Stimulated activated CD4-positive, alpha-beta T cell treated with anti-CD3 and anti-CD28 coated beads, Interleukin-15, amount 100 ng/mL, for 24 hours (primary cell): ENCODE measurements around the gene RUNX2.

Experiments
- DNase-seq: peaks from one replicate; pipeline ENCODE4 v3.0.0-alpha.2; 2020

The RUNX2 gene

DNA sequence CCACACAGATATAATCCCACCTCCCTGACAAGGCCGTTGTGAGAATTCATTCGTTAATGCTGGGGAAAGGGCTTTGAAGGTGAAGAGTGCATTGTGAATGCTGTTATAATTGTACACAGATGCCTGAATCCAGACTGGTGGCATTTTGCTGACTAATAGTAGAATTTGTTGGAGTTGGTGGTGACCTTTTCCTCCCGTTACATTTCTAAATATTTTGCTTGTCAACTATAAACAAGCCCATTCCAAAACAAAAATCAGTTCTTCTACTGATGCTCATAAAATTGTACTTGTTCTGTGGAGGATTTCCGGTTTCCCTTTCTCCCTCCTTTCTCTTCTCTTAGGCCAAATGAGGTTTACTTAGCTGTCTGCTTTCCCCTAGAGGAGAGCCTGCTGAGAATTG, 302.7 kb downstream of the RUNX2 start:
- no peak for DNase-seq

DNA sequence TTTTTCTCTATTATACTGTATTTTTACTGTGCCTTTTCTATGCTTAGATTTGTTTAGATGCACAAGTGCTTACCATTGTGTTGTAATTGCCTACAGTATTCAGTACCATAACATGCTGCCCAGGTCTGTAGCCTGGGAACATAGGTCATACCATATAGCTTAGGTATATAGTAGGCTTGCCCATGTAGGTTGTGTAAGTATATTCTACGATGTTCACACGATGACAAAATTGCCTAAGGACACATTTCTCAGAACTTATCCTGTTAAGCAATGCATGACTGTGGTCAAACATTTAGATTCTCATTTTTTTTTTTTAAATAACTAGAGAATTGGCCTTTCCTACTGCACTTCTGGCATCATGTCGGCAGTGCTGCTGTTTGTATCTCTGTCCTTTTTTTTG, 303.3 kb downstream of the RUNX2 start:
- no peak for DNase-seq

DNA sequence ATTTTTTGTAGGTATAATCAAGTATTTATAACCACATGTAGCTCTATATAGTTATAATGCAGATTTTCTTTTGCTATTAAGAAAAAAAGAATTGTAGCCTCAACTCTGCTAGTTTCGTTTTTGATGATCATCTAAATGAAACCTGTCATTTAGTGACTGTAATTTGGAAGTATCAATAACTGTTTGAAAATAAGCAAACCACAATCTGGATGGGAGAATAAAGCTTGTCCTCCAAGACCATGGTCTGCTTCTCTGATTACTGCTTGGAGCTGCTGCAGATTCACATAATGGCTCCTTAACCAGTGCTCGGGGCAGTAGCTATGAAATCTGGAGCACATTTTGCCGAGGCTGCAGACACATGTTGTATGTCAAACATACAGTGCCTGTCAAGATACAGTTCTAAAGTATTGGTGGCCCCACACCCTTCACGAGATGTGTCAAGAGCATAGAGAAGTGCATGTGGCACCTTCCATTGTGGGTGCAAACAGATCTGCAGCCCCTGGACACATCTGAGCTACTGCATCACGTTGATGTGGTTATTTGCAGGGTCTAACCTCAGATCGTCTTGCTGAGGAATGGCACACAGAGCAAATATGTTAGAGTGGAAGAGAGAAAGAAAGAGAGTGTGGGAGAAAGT, 305.3 kb downstream of the RUNX2 start:
- no peak for DNase-seq

DNA sequence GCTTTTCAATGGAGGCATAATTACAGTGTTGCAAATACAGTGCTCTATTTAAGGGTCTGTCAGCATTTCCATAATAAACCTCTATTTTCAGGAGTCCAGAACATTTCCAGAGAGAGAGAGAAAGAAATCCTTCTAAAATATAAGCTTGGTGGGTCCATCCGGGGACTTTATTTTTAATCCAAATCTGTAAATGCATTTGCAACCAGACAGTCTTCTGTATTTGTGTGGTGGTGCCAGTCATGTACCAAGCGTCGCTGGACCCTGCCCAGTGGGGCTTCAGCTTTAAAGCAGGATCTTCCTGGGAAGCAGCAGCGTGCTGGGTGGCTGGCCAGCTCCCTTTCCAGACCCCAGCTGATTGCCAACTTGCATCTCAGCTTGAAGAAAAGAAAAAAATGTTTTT, 306.1 kb downstream of the RUNX2 start:
- DNase-seq, result no peak

DNA sequence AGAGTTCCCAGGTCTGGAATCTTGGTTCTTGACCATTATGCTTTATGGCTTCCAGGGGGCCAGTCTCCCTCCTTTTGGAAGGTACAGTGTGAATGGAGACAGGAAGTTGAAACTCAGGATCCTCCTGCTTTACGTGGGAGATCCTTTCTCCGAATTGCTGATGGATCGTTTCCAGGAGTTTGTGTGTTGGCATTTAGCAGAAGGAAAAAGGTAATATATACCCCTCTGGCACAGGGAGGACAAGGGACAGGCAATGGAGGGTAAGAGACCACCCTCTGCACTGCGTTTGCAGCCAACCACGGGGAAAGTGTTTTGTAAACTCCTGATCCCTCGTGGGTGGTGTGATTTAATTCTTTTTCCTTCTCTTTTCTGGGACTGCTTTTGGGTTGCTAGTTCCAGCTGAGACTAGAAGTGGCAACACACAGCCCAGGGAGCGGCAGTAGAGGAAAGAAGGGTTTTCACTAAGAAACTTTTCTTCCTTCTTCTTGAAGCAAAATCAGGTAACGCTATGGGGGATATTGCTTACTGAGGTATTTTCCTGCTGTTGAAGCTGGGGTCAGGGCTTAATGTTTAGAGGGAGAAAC, 307.2 kb downstream of the RUNX2 start:
- DNase-seq, result no peak

DNA sequence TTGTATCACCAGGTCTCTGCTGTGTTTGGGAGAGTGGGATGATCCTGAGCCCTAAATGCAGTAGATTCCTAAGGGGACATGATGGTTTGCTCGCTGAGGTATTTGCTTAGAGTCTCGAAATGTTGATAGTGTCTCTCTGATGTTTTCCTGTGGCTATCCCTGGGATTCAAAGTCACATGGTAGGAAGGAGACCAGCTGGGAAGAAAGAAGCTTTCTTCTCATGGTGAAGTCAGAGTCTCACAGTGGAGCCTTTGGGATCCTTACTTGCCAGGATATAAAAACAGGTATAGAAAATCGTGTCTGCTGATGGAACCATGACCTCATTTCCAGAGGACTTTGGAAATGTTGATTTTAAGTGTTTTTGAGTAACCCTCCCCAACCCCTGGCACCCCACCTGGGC, 308.9 kb downstream of the RUNX2 start:
- no peak for DNase-seq

DNA sequence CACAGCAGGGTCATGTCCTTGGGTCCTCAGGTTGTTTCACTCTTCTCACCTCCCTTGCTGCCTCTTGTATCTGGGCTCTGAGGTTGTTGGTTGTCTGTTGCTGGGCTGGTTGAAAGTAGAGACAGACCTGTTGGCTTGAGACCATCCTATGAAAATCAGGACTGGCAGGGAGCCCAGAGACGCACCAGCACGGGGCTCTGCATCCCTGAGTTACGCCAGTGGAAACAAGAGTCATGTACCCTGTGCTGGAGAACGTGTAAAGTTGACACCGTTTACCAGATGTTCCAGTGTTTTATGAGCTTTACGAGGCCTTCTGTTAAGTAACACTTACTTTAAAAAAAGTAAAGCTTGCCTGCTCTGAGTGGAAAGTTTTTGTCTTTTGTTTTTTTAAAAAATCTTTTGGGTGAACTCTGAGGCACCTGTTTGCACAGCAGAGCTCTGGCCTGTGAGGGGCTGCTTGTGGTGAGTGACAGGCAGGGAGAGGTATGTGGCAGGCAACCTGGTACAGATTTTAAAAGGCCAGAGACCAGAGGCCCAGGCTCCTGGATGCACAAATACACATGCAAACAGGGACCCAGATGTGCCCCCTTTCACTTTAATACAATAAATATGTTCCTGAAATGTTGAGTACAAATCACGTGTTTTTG, 309.6 kb downstream of the RUNX2 start:
- DNase-seq, result no peak

DNA sequence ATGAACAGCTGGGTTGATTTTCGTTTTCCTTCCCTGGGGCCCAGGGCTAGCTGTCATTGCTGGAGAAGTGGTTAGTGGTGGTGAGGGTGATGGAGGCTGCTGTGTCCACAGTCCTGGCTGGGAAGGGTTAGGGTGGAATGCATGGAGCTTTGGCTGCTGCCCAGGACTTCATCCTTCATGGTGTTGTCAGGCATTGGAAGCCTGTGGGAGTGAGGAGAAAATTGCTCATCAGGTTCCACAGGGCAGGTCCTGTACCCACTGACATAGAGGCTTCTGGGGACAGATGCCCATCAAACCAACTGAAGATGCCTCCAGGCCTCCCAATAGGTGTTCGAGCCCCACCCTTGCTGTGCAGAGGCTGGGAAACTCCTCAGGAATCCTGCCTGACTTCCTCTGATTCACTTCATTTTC, 312.0 kb downstream of the RUNX2 start:
- DNase-seq, result no peak

DNA sequence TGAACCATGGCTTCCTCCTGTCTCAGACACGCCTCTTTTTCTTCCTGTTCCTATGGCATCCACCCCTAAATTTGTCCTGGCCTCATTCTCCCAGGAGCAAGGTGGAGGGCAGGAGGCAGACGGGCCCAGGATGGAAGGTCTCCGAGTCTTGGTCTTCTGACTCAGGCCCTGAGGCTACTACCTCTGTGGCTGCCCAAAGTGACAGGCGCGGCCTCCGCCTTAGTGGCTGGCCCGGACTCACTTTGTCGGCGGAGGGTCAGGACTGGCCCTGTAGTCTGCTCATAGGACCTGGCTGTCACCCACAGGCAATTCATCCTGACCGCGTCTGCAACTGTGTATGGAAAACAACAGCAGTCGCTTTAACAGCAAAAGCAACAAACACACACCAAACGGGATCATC, 312.7 kb downstream of the RUNX2 start:
- no peak for DNase-seq

DNA sequence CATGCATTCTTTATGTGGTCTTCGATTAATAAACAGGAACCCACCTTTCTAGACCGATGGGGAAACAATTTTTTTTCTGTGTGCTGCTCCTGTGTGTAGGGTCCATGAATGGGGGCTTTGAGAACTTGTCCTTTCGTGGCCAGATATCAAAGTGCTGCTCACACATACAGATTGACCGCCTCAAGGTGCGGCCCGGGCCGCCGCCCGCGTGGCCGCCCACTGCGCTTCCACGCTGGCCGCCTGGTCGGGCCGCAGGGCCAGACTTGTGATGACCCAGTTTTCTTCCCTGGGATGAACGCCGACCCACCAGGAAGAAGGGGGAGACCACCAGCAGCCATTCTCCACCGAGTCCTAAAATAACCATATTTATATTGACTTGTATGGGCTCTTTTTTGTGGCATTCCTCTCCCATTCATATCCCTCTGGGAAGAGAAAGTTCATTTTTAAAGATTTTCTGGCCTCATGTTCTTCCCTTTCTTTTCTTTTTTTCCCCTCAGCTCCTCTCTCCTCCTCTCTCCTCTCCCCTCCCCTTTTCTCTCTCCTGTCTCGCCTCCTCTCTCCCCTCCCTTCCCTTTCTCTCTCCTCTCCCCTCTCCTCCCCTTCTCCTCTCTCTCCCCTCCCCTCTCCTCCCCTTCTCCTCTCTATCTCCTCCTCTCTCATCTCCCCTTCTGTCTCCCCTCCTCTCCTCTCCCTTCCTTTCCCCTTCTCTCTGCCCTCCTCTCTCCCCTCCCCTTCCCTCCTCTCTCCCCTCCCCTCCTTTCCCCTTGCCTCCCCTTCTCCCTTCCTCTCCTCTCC, 314.4 kb downstream of the RUNX2 start:
- DNase-seq, result no peak

DNA sequence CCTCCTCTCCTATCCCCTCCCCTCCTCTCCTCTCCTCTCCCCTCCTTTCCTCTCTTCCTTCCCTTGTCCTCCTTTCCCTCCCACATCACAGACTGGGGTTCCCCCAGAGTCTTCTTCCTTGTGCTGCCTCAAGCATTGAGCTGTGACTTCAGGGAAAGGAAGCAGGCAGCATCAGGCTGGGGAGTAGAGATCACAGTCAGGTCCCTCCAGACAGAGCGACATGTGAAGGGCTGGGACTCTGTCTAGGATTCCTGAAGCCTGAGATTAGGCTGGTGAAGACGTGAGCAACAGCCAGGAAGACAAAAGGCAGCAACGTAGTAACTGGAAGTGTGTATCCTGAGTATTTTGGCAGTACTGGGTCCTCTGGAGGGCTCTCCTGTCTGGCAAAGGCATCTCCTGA, 315.0 kb downstream of the RUNX2 start:
- no peak for DNase-seq

DNA sequence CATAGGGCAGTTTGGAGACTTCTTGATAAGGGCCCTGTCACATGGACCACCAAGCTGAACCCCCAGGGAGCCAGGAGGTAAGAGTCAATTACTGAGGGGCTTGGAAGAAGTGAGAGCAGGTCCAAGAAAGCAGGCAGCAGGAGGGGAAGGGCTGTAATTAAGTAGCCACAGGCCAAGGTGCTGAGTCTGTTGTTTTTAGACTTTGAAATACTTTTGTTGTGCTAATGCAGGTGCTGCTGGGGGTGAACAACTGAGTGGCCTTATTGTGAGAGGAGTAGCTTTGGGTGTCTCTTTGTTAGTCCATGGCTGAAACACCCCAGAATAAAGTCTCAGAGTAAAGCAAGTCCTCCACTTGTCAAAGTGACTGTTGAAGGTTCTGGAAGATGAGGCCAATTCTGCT, 316.6 kb downstream of the RUNX2 start:
- DNase-seq, result no peak

DNA sequence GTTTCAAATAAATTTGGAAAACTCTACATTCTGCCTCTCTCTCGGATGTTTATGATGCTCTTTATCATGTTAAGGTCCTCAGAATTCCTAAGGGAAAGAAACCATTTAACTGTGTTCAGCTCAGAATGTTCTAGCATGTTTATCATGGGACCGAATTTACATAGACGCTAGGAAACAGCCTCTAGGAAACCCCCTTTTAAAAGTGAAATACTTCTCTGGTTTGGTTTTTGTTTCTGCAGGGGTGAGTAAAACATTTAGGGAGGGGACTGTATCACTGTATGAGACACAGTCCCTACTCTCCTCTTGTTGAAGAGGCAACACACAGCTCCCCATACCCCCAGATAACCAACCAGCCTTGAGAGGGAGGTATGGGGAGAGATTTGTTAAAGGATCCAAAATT, 317.2 kb downstream of the RUNX2 start:
- DNase-seq, result no peak

DNA sequence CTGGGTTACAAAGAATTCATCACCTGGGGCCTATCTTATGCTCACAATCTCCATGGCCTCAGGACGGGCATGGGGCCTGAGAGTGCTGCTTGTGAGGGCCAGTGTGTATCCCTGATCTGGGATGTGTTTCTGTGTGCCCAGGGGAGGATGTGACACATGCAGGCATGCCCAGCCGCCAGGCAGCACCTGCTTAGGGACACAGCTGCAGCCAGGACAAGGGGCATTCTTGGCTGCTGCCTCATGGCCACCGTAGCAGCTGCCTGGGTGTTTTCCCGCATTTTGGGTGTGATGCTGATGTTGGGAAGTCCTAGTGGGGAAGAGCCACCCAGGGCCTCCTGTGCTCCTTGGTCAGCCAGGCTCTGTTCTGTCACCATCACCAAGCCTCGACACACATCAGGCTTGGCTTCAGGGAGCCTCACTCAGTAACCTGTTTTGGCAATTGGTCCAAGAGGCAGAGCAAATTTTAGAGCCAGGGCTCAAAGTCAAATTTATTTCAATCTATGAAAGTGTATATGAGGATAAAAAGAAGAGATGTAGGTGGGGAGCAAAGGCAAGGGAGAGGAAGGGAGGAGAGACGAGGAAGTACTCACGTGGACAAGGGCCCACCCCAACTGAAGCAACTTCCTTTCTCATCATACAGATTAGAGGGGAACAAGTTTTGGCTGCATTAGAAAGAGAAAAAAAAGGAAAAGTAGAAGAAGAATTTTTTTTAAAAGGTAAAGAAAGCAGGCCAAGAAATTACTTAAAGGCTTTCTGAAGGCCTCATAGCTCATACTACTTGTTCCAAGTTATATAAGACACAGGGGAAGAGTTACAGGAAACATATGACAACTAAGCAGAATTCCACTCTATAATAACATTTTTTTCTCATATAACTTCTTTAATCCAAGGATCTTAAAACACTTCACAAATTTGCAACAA, 319.5 kb downstream of the RUNX2 start:
- DNase-seq, result no peak

DNA sequence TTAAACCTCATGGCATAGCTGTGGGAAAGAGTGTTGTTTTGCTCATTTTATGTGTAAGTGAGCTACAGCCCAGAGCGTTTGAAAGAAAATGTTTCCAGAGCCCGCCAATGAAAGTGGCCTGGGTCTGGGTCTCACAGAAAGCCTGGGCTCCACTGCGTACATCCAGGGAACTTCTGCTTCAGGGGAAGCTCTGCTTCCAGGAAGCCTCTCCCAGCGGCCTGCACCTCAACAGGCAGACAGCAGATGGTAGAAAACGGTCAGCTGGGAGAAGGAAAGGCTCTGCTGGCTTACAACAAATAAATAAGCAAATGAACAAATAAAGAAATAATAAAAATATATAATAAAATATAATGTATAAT, 320.1 kb downstream of the RUNX2 start:
- DNase-seq, result no peak

DNA sequence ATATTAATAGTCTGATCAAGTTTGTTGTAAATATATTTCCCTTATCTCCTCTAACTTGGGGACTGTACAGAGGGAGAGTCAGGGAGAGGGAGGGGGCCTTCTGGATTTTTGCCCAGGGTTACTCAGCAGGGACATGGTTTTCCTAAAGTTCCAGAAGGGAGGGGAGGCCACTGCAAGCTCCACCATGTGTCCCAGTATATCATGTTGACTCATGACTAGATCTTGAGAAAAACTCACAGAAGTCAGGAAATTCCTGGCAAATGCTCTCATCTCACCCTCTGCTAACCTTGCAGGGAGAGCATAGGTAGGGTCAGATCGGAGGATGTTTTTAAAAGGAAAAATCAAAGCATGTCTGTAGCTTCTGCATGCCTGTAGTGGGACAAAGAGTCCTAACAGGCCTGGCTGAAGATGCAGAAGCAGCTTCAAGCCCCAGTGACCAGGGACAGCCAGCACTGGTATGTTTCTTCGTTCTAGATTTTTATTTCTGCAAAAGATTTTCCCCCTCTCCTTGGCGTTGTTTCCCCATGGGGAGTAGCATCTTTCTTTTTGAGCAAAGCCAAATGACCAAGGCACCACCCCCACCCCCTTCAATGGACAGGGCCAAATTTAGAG, 322.5 kb downstream of the RUNX2 start:
- DNase-seq, result no peak

DNA sequence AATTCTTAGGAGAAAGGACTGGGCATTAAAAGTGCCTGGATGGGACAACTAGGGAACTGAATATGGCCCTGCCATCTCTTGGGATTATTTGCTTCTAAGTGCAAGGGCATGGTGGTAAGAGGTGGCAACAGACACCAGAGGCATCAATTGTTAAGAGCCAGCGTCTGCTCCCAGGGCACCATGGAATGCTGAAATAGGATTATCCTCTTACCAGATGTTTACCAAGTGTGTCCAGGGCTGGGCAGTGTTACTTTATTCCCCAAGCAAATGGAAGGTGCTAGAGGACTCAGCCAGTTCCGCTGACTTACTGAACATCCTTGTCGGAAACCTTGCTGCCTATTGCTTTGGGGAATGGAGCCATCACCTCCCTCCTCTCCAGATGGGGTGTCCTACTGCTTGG, 323.2 kb downstream of the RUNX2 start:
- DNase-seq, result no peak

DNA sequence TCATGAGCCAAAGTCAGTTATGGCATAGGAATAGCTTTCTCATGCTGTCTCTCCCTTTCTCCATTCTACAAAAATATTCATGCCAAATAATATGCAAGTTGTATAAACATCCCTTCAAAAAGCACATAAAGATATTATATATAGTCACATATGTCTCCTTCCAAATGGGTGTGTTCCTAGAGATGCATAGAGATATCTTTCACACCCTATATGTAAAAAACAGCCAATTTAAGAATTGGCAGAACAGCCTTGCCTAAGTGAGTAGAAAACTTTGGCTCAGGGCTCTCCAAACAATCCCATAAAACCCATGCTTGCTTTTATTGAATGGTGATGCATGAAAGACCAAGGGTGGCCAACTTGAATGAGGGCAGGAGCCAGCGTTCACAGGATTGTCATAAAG, 324.3 kb downstream of the RUNX2 start:
- DNase-seq, result no peak

DNA sequence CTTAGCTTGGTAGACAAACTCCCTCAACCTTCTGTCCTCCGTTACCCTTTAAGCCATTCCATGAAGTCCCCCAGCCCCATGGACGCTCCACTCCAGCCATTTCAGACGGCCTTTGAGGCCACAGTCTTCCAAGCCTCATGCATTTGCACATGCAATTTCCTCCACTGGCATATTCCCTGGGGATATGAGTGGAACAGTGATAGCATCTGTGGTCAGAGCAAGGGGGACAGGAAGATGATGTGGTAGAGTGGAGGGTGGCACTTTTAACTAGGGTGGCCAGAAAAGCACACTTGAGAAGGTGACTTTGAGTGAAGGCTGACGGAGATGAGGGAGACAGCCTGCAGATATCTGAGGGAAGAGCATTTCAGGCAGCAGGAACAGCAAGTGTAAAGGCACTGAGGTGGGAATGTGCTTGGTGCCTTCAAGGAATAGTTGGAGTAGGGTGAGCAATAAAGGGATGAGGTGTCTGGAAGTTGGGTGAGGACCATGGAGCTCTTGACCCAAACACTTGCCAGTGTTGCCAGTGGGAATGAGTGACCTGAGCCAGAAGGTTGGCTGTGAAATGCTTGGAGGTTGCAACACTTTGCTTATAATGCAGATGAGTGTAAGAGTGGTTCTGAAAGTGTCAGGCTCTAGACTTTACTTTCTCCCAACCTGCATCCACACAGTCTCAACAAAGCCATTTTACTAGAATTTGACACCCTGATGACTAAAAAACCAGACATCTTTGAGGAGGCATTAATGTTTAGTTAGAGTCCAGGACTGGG, 325.2 kb downstream of the RUNX2 start:
- no peak for DNase-seq

DNA sequence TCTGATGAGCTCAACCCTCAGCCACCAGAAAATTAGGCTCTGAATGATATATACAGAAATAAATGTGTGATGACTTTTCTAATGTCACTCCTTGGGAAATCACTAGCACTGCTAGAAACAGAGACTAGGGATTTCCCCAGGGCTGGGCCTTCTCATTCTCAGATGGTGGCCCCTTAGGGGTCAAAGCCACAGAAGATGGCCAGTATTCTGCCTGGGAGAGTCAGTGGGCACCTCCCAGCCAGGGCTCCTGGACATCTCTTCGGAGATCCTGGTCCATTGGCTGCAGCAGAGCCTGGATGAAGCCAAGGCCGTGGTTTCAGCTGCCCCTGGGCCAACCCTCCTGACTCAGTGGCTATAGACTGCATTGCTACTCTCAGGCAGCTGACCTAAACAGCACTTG, 326.5 kb downstream of the RUNX2 start:
- DNase-seq, result no peak

DNA sequence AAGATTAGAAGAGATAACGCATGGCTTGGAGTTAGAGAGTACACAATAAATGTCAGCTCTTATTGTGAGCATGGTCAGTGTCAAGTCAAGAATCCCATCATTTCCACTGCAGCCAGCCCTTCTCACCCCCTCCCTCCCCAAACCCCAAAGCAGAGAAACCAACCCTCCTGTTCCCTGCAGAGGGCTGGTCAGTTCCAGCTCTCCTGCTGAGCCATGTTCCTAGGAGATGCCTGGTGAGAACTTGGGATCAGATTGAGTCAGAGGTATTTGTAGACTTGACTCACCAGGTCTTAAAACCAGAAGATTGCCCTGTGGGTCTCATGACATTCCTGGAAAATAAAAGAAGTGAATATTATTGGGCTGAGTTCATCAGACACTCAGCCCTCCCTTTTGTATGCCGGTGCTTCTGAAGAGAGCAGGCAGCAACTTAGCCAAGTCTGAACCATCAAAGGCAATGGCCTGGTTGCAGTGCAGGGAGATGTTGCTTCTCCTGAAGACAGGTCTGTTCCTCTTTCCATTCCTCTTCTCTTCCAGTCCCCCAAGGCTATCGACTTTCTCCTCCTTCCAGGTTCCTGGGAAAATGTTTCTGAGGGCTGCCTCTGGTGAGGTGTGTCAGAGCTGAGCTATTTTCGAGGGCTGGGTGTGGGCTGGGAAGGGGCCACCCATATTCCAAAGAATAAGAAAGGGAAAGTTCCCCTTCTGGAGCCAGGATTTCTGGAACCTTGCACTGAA, 327.8 kb downstream of the RUNX2 start:
- no peak for DNase-seq
